Stimulated activated CD8-positive, alpha-beta memory T cell treated with anti-CD3 and anti-CD28 coated beads, Interleukin-7, amount 100 ng/mL, for 24 hours (primary cell): ENCODE data around the gene HMX1.

ENCODE experiments used
- DNase-seq: peaks from one replicate; pipeline ENCODE4 v3.0.0-alpha.2; 2020; ENCODE audit warnings: low read depth

The HMX1 gene

GRCh38 chr4:8909548-8909947 is 37.9 kb upstream of the HMX1 start:
- DNase-seq: no peak

DNA sequence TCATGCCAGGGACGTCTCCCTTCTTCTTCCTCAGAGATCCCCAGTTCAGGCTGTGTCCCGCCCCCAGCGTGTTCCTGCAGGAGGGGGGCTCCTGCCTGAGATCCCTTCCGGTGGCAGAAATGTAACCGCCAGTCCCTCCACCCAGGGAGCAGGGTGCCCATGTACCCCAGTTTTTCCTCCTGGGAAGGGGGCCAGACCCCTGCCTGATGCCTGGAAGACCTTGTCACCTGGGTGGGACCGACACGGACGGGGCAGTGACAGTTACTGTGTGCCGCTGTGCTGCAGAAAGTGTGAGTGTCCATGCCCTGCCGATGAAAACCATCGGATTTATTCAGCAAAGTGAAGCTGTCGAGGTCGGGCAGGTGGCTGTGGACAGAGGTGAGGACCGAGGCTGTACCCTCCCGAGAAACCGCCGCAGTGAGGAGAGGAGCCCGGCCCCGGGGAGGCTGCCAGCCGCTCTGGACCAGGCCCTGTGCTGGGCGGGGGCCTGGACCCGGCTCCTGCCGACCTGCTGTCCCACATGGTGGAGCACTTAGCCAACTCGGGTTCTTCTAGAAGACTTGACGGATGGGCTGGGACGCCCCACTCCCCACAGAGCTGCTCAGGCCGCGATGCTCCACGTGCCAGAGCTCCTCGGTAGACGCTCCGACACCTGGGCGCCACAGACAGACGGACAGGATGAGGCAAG is 36.7 kb upstream of the HMX1 start:
- DNase-seq: no peak

DNA sequence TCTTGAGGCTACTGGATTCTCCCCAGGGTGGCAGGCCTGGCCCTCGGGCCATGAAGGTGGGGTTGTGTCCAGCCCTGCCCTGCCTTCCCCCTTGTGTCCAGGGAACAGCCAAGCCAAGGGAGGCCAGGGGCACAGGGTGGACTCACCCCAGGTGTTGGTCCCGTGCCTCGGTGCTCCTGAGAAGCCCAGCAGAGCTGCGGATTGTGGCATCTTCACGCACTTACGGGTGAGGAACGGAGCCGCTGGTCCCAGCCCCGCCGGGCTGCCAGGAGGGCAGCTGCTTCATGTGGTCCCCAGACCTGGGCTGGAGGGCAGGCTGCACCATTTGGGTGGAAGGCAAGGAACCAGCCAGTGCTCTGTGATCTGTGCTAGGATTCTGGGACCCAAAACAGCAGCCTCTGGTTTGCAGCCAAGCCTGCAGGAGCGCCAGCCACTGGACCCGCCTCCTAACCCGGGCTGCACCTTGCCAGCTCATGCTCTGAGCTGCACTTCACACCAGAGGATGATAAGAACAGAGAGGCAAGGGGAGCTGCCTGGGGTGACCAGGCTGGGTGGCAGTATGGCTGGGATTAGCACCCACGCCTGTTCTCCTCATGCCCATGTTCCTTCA is 36.1 kb upstream of the HMX1 start:
- DNase-seq: no peak

GRCh38 chr4:8906991-8907595 is 35.5 kb upstream of the HMX1 start:
- no peak for DNase-seq

- DNase-seq: no peak
Measured at GRCh38 chr4:8906668-8906970, 35.0 kb upstream of the HMX1 start.

- no peak for DNase-seq
Measured at GRCh38 chr4:8905773-8906667, 34.4 kb upstream of the HMX1 start.

DNA sequence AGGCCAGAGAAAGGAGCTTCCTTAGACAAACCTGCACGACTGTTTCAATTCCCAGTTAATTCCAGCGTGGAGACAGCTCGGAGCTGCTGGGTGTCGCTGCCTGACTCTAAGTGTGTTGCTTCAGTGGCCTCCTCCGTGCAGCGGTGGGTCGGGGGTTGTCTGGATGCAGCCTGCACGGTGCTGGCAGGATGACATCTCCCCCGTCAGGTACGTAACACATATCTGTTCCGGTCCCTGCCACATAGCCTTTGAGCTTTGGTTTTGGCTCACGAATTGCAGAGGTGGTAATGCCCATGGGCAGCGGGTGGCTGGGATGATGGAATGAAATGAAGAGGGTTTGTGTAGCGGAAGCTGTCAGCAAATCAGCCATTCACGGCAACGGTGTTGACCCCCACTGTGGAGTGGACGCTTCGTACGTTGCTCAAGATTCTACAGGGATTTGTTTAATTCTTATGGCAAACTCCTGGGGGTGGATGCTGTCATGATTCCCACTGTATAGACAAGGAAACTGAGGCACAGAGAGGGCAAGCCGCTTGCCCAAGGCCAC is 33.7 kb upstream of the HMX1 start:
- no peak for DNase-seq

DNA sequence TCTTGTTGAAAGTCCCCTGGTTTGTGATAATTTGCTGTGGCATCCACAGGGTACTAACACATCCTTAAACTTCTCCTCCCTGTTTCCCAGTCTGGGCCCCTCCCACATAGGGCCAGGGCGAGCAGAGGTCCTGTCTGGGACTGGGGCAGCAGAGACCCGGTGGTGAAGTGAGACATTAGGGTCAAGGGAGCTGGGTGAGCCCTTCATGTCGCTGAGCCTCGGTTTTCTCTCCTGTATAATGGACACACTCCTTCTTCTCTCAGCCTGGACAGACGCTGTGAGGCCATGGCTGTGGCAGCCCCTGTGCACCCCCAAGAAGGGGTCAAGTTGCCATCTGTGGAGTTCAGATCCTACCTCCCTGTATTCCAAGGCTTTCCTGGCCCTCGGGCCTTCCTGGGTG is 33.0 kb upstream of the HMX1 start:
- DNase-seq: no peak

GRCh38 chr4:8904041-8904501 is 32.4 kb upstream of the HMX1 start:
- DNase-seq: no peak

GRCh38 chr4:8901335-8901734 is 29.7 kb upstream of the HMX1 start:
- DNase-seq: no peak

DNA sequence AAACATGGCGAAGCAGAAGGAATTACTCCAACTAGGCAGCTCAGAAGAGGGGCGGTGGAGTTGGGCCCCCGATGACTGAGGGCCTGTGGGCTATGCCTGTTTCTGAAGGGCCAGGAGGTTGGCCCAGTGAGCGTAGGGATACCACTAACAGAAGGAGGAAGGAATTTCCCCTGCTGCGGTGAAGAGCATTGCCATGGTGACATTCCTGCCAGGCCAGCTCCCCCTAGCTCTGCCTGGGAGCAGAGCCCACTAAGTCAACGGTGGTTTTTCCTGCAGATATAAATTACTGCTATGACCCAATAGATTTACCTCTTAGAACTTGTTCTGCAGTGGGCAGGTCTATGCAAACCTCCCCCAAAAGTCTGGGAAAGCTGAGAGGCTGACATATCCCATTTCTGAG is 28.9 kb upstream of the HMX1 start:
- no peak for DNase-seq

DNA sequence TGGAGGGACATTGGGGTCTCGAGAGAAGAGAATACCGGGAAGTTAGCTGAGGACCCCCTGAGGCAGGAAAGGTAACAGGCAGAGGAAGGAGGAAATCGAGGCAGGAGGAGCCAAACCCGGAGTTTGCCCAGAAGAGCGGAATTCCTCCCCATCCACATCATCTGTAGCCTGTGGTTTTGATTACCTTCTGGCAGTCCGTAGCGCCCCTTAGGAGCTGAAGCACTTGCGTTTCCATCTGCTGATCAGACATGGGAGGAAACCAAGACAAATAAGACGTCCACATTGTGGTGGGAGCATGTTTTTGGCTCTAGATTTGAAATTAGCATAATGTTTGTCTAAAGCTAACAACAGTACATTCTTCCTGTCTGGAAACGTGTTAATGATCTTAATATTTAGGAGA is 26.8 kb upstream of the HMX1 start:
- DNase-seq: no peak

DNA sequence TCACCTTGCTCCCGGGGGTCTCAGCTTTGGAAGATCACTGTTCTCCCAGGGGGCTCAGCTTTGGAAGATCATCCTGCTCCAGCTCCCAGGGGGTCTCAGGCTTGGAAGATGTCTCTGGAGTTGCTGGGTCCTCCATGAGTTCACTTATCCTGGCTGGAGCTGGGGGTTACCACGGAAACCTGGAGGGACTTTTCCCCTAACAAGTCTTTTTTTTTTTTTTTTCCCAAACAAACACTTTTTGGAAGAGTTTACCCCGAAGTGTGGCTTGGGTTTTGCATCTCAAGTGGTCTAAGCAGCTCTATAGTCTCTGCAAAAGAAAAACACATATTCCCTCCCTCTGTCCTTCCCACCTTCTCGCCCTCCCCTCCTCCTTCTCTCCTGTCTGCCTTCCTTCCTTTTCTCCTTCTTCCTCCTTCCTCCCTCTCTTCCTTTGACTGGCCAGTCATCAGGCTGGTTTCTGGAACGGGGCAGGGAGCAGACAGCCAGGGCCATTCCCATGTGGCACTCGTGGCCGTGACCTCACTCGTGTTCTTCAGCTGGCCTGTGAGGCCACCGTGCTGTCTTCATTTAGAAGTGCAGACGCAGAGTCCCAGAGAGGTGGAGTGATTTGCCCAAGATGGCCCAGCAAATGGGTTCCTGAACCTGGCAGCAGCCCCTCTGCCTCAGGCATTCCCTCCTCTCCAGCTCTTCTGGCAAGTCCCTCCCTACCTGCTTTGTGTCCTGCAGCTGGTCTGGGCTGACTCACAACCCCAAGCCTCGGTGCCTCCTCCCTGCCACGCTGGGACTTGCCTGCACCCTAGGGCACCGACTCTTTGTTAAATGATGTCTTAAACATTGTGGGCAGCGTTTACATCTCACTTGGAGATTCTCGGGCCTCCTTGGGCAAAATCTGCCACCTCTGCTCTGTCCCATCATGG is 25.9 kb upstream of the HMX1 start:
- no peak for DNase-seq

GRCh38 chr4:8896506-8896905 is 24.9 kb upstream of the HMX1 start:
- DNase-seq: no peak

- DNase-seq: no peak
Measured at GRCh38 chr4:8896071-8896470, 24.4 kb upstream of the HMX1 start.

GRCh38 chr4:8895295-8895694 is 23.7 kb upstream of the HMX1 start:
- DNase-seq: no peak

DNA sequence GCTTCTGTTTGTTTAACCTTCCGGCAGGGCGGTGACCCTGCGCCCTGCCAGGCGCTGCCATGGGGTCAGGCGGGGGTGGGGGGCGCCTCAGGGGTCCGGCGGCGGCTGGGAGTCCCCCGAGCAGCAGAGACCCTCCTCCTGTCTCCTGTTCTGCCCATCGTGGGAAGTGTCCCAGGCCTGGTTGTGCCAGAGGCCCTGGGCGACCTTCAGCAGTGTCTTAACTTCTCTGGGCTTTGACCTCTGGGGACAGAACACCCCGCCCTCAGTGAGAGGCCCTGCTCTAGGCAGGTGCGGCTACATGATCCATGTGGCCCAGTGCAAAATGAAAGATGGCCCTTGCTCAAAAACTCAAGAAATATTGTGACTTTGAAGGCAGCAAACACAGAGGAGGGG is 22.8 kb upstream of the HMX1 start:
- DNase-seq: no peak

- no peak for DNase-seq
Measured at GRCh38 chr4:8893624-8894423, 22.2 kb upstream of the HMX1 start.

DNA sequence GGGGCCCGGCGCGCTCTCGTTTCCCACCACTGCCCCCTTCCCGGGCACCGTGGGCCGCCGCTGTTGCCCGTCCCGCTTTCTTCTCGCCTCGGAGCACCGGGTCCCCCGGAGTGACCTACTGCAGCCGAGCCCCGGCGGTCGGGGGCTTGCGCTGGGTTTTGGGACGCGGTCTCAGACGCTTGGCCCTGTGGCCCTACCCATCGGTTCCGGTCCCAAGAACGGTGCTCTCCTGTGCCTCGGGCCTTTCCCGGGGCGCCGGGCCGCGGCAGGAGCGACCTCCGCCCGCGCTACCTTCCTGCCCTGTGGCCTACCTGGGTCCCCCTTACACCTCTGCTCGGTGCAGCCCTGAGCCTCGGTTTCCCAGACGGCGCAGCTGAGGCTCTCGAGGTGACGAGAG is 21.6 kb upstream of the HMX1 start:
- DNase-seq: no peak

DNA sequence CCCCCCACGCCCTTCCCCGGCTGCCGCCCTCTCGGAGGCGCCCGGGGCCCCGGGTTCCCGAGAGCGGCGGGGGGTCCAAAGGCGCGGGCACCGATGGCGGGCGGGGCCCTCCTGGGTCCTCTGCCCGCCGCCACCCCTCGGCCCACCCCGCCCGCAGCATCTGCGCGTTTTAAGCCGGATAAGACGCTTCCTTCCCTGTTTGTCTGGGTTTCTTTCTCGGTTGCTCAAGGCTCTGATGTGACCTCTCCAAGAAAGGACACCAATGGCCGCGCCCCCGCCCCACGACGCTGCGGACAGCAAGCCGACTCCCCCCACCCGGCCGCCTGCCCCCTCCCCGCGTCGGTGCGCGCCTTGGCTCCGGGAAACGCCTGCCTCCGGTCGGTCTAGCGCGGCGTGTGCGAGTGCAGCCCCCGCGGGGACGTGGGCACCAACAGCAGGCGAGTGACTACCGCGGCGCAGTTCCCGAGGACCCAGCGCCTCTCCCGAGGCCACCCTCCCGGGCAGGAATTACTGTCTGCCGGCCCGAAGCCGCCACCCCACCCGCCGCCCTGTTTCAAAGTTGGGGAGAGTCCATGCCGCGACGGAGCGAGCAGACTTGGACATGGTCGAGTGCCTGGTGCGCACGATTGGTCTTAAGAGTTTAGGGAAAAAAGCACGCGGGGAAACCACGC is 21.1 kb upstream of the HMX1 start:
- DNase-seq: no peak
